Activated T-cell treated with anti-CD3 and anti-CD28 coated beads for 1 hour (primary cell): ENCODE measurements around the gene KRT7.
"Not testable (repeated sequence)": the region's sequence is repeated elsewhere in the genome, so short reads cannot be mapped to it uniquely, and the experiment has no call there.

Experiments
- DNase-seq: peaks from one replicate; pipeline ENCODE4 v3.0.0-alpha.2; 2020; ENCODE audit warnings: low read depth

Gene KRT7

GRCh38 chr12:52229836-52230343 lies 3.2 kb upstream of the KRT7 start:
- no peak for DNase-seq

DNA sequence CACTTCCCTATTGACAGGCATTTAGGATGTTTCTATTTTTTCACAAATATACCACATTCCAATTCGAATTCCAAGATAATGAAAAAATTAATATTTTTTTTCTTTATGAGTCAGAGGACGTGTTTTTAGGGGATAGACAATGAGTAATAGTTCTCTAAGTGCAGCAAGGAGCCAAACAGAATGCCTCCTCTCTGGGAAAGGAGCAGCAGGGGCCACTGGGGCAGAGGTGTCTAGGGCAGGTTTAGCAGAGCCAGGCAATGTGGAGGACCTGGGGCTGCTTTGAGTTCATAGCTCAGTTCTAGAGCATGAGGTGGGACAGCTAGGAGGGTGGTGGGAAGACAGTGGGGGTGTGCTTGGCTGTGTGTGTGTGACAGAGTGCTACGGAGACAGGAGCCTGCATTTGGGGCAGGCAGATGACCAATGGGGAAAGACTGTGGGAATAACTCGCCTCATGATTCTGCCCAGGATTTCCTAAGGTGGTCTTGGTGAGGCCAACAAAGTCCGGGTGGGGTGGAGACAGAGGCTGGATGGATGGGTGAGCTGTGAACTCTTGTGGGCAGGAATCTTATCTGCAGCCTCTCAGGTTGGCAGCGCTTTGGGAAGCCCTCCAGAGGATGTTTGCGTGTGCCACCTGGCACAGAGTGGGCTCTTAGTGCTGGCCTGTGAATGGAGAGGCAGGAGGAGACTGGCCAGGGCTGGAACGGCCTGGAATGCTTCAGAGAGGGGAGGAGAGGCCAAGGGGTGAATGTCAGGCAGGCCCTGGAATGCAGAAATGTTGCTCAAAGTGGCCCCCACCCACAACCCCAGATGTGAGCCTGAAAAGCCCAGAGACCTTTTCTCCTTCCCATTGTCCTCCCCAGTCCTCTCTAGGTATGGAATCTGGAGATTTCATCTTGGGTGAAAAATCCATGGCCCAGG lies 2.4 kb upstream of the KRT7 start:
- DNase-seq, result no peak

DNA sequence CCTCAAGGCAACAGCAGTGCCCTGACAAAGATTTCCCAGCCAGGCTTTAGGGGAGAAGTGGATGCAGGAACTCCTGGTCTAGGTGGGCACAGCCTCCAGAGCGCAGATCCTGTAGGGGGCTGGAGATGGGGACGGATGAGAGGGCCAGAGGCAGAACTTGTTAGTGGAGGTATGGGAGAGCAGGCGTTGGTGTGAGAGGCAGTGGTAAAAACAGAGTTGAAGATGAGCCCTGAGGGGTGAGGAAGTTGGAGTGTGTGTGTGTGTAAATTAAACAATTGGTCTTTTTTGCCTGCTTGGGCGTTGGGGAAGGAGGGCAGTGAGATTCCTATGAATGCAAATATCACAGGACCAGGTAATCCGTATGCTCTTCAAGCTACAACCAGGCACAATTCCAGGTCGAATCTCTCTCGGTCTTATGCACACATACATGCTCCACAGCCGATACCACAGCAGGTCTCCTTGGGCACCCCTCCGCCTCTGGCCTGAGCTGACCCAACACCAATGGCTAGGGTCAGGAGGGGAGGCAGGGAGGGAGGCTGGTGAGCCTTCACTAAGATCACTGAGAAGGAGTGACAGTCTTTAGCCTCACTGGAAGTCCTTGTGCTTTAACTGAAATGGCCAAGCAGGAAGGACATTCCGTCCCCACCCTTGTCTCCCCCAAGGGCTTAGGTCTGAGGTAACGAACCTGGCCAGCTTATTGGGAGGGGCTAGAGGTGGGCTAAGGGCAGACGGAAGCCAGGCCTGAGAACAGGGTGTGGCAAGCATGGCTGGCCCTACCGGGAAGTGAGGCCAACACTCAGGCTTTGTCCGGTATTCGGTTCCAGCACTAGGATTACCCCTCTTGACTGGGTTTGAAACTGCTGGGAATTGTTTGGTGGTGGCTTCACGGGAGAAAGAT lies 1.5 kb upstream of the KRT7 start:
- no peak for DNase-seq

GRCh38 chr12:52232203-52232673 lies 805 bp upstream of the KRT7 start:
- DNase-seq, result no peak

DNA sequence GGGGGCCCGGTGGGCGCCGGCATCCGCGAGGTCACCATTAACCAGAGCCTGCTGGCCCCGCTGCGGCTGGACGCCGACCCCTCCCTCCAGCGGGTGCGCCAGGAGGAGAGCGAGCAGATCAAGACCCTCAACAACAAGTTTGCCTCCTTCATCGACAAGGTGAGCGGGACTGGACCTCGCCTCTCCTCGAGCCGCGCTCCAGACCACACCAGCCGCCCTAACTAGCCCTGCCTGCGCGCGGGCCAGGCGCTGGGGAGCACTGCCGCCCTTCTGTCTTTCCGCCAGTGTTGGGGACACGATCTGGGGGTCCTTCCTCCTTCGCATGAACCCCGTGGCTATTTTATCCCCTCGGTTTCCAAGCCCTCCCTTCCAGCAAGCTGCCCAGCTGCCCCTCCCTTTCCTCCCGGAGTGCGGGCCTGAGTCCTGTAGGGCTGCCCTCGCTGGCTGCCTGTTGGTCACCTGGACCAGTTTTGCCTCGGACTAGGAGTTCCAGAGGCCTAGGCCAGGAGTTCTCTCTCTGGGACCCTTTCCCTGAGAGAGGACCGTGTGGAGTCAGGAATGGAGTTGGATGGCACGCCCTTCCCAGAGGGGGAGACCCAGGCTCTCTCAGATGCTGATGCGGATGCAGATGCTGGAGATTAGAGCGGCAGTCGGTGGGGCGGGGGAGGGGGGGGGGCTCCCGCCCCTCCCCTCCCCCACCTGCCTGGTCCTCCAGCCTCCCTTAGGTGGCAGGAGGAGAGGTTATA lies 592 bp downstream of the KRT7 start:
- no peak for DNase-seq

DNA sequence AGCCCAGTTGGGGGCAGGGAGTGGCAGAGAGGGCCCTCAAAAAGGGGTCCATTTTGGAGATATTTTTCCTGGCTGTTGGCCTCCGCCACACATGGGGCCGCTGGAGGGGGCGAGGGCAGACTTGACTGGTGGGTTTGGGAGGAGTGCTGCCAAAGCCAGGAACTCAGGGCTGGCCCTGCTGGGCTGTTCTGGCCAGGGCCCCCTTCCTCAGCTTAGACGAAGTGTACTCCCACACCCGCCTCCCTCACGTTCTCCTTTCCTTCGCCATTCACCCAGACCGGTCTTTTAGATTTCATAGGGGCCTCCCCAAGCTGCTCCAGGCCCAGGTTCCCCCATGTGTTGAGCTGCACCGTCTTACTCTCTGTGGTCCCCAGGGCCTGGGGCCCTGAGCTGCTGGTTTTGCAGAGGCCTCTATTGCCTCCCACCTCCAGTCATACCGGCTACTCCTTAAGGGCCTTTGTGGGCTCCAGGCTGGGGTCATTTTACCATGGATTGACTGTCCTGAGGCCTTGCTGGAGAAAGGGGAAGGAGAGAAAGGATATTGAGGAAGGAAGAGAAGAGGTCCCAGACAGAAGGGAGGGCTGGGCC lies 1.3 kb downstream of the KRT7 start:
- DNase-seq, result no peak

DNA sequence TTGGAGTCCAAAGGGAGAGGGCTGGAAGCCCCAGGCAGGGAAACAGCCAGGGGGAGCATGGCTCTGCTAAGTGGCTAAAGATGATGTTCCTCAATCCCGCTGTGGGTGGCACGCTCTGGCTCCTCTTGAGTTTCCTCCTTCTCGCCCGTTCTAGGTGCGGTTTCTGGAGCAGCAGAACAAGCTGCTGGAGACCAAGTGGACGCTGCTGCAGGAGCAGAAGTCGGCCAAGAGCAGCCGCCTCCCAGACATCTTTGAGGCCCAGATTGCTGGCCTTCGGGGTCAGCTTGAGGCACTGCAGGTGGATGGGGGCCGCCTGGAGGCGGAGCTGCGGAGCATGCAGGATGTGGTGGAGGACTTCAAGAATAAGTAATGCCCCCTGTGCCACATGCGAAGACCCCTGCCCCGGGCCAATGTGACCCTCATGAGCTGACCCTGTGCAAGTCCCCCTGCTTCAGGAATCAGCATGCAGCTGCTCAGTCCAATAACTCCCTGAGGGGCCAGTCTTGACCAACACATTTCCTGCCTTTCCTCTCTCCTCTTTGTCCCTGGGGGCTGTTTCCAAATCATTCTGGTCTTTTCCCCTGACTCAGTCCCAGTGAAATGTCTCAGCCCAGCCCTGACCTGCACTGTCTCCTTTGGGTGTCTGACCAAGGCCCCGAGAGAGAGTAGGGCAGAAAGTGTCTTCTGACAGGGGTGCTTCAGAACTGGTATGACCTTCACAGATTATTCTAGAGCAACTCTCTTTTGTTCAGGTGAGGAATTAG lies 2.1 kb downstream of the KRT7 start:
- DNase-seq, result no peak

GRCh38 chr12:52235822-52236361 lies 2.8 kb downstream of the KRT7 start:
- DNase-seq, result no peak

- DNase-seq, result no peak
Measured at GRCh38 chr12:52236386-52237050, 3.5 kb downstream of the KRT7 start.

GRCh38 chr12:52238207-52238840 lies 5.3 kb downstream of the KRT7 start:
- no peak for DNase-seq

- DNase-seq, result no peak
Measured at GRCh38 chr12:52238916-52239646, 6.0 kb downstream of the KRT7 start.

DNA sequence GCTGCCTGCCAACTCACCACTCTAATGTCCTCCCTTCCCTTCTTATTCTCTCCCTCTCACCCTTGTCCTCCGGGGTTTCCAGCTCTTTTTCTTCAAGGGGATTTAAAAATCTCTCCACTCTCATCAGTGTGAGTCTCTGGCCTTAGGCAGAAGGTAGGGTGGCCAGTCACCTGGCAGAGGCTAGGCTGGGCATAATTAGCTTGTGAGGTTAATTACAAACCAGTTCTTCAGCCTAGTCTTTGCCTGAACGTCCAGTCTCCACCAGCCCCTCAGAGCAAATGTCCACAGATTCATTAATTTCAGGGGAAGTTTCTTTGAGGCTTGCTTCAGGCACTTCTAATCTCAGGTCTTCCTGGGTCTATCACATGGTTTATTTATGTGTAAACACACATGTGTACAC lies 6.7 kb downstream of the KRT7 start:
- no peak for DNase-seq

- DNase-seq, result not testable (repeated sequence)
Measured at GRCh38 chr12:52240247-52240646, 7.2 kb downstream of the KRT7 start.

DNA sequence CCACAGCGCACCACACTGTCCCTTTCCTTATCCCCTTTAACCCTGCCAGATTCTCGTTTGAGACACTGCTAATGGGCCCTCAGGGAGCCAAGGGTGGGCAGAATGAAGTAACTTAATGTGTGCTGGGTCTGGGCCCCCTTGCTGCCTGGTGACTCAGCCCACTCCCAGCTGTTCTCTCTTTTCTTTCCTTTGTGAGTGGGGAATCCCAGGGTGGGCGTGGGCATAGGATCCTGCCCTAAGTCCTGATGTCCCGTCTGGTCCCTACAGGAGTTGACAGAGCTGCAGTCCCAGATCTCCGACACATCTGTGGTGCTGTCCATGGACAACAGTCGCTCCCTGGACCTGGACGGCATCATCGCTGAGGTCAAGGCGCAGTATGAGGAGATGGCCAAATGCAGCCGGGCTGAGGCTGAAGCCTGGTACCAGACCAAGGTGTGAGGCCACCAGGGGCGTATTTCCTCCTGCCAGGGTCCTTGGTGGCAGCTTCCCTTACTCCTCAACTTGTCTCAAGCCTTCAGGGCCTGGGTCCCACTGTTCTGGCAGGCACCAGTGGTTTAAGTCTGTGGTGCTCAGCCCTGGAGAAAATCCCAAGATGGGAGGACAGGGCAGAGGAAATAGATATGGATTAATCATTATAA lies 8.3 kb downstream of the KRT7 start:
- no peak for DNase-seq

- no peak for DNase-seq
Measured at GRCh38 chr12:52242442-52243258, 9.6 kb downstream of the KRT7 start.

- DNase-seq, result no peak
Measured at GRCh38 chr12:52243259-52243855, 10.3 kb downstream of the KRT7 start.
